Measurements from ENCODE around the gene TIMP4.

TIMP4 gene

DNA sequence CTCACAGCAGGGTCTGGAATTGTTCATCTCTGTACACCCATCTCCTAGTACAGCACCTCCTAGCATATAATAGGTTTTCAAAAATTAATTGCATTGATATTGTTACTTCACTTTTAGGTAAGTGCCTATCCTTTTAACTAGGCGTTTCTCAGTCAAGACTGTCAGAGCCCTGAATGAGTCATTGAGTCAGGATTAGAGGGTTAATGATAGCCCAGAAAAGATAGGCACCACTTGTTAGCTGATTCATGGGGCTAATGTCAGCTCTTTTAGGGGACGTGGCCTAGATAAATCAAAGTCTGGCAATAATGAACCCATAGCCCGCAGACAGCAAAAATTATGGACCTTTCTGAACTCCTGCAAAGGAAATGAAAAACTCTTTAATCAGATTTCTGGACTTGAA, 42.9 kb downstream of the TIMP4 start:
- Mint-ChIP-seq H3K9me3 (ENCODE audit: low read depth) (no peaks in the 10 kb centered on the region), H3K4me3 (no peak overlapping the region), H3K27ac (no peak overlapping the region), H3K27me3 (peaks cover 17% of the 10 kb centered on the region), H3K4me1 (ENCODE audit: low read depth) (peaks cover 2% of the 10 kb centered on the region), H3K36me3 (no peaks in the 10 kb centered on the region)

DNA sequence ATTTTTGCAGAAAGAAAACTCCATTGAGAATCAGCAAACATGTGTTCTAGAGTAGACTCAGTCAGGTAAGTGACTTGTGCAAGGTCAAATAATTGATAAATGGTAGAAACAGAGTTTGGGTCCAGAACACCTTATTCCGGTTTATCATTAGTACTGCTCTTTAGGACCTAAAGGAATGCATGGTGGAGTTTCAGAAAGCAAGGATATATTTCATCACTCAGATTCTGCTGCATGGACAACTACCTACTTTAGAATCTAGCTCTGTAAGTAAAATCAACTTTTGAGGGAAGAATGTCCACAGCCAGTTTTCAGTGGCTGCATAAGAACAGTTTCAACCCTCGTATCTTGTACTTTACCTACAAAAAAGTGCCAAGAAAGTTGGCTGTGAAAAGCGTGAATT, 43.6 kb downstream of the TIMP4 start:
- Mint-ChIP-seq H3K27ac (no peak overlapping the region), H3K27me3 (peaks cover 17% of the 10 kb centered on the region), H3K4me1 (ENCODE audit: low read depth) (no peaks in the 10 kb centered on the region), H3K4me3 (no peak overlapping the region), H3K9me3 (ENCODE audit: low read depth) (no peaks in the 10 kb centered on the region), H3K36me3 (no peaks in the 10 kb centered on the region)

DNA sequence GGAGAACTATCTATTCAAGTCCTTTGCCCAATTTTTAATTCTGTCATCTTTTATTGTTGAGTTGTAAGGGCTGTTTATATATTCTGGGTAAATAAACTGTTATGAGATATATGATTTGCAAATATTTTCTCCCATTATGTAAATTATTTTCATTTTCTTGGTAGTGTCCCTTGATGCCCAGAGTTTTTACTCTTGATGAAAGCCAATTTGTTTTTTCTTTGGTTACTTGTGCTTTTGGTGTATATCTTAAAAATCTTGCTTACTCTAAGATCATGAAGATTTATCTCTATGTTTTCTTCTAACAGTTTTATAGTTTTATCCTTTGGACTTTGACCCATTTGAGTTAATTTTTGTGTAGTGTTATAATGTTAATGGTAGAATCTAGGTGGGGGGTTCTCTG, 44.5 kb downstream of the TIMP4 start:
- Mint-ChIP-seq H3K27ac (no peak overlapping the region), H3K36me3 (no peaks in the 10 kb centered on the region), H3K4me3 (no peak overlapping the region), H3K27me3 (peaks cover 17% of the 10 kb centered on the region), H3K9me3 (ENCODE audit: low read depth) (no peaks in the 10 kb centered on the region), H3K4me1 (ENCODE audit: low read depth) (no peaks in the 10 kb centered on the region)

DNA sequence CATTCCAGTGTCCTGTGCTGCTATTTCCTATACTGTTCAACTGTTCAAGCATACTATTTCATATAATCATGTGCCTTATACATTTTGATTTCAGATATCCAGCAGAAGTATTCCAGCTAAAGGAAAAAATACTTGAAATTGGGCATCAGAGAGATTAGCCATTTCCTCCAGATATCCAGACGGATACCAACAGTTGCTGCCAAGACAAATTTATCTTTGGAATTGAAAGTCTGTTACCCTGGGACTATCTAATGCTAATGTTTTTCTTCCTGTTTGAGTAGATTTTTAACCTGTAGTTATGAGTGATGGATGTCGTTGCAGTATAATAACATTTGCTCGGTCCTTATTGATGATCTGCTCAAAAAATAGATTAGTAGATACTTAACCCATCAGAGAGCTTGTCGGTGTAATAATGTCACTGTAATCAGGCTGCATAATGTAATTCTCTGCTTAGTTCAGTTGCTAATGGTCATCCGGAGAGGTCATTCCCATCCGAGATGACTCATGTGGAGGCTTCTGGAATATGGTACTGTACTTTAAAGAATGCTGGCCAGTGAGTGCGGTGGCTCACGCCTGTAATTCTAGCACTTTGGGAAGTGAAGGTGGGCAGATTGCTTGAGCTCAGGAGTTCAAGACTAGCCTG, 51.5 kb downstream of the TIMP4 start:
- Mint-ChIP-seq H3K27ac (no peak overlapping the region), H3K9me3 (ENCODE audit: low read depth) (no peaks in the 10 kb centered on the region), H3K36me3 (no peaks in the 10 kb centered on the region), H3K4me1 (ENCODE audit: low read depth) (no peaks in the 10 kb centered on the region), H3K27me3 (peaks cover 5% of the 10 kb centered on the region), H3K4me3 (no peak overlapping the region)
